A549 treated with GW870086 at 1 μM for 4 hours (cell line): ENCODE measurements around the gene PIGK. TPM values are rescaled to one million over a fixed set of nuclear protein-coding genes. Genes with fewer than 3 reads are reported as not detected.

Experiments
- total RNA-seq: library from RNA; stranded (reverse); fragments of 200-300 nt; extraction: Qiagen RNA extraction; gene quantifications from 5 replicates; pipeline ENCODE4 v1.2.3, GENCODE V29; 2022; ENCODE audit warnings: low read depth

PIGK gene
- 20.8 to 27.7 TPM (median 24.2 TPM) in 5 replicates for total RNA-seq

GRCh38 chr1:77219166-77219887 lies at the start of gene PIGK:
TSS of gene PIGK (minus strand) at chr1:77219430. CDS start at chr1:77219402, 28 bp downstream.

Other genes starting within 250 kb of the PIGK start
- 6.3 to 8.7 TPM (median 8.1 TPM) in 5 replicates for gene AK5, start 62.6 kb upstream of the PIGK start, total RNA-seq